ENCODE results near the gene C16orf87.

GRCh38 chr16:46813611-46814010 lies 17.4 kb downstream of the C16orf87 start:
- TF ChIP-seq CTCF (IDR thresholded peaks at IDR 0.05) (no peak), POLR2AphosphoS5 (IDR thresholded peaks at IDR 0.05) (no peak), EP300 (IDR thresholded peaks at IDR 0.05) (no peak)

Data from upper lobe of left lung (tissue), 4 donors.